GM04503 (cell line): ENCODE measurements around the gene GRHL3.

Source experiments
- DNase-seq: peaks from one replicate; pipeline ENCODE4 v3.0.0-alpha.2; 2012; ENCODE audit warnings: low read depth

GRHL3 gene

DNA sequence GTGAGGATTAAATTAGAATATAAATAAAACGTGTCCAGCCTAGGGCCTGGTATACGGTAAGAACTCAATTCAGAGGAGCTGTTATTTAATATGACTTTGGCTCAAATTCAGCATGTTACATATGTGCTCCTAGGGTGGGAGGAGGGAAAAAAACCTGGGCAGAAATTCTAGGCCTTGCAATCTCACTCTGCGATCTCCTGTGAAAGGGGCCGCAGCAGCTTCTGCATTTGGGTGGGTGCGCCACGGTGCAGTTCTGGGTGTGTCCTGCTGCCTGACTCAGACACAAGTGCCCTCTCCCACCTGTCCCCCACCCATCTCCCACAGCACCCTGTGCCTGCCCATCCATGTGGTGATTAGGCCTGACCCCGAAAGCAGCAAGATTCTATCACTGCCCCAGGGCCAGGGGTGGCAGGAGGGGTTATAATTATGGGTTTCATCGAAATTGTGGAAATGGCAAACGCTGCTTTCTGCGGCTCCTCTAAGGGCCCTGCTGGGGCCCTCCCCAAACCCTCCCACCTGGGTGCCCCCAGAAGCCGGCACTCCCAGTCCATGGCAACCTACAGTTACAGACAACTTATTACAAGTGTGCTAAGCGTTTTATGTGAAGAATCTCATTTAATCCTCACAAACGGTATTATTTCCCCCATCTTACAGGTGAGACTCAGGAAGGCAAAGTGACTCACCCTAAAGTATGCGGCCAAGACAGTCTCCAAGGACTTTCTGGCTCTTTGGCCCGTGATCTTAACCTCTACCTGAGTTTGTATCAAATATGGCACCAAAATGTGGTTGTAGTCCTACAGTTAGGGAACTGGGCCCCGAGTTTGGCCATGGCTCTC is 25.5 kb upstream of the GRHL3 start:
- DNase-seq = no peak

DNA sequence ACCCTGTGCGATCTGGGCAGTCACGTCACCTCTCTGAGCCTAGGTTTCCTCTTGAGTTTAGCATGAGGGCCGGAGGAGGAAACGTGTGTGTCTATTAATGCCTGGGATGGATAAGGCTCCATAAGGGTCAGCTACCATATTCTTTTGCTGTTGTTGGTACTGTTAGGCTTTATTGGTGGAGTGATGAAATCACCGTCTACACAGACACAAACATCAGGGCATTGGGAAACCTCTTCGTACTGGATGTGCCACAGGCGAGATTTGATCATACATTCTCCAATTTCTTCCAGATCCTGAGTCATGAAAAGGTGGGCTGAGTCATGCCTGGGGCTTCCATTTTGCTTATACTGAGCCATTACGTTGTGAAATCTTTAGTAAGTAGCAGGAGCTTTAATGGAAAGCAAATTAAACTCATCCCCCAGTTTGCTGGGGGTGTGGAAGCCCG is 24.9 kb upstream of the GRHL3 start:
- DNase-seq = peak; percentile 97

DNA sequence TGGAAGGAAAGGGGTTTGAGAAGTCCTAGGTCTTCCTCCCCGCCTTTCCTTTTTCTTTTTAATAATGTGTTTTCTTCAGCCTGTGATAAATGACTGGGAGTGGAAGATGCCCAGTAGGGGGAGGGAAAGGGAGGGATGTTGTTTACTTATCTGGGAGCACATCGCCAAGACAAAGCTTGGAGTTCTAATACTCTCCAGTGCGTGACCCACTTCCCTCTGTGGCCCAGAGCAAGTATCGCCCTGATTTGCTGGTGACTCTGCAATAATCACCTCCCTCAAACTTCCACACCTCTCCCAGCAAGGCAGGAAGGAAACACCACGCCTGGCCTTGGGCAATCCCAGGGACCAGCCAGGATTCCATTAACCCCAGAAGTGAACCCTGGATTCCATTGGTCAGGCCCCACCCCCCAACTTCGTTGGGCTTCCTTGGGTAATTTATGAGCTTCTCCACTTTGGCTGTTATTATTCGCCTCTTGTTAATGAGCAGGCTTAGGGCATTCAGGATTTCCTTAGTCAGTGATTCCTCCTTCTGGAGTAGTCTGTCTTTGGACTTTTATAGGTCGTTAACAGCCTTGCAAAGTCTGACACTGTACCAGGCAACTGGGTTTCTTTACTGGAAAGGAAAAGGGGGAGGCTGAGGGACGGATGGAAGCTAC is 24.3 kb upstream of the GRHL3 start:
- DNase-seq = no peak

DNA sequence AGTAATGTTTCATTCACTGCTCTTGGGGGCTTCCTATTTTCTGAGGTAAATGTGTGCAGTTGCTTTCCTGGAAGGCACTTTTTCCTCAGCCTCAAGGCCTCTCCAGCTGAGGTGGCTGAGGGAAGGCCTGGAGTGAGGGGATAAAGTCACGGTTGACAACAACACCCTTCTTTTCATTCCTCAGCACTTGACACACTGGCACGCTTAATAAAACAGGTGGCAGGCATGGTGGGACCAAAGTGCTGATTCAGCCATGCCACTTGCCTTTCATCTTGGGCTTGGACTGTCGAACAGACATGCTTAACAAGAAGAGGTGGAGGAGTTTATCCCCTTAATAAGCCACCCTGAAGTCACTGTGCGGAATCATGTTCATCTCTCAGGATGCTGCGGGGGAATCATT is 23.6 kb upstream of the GRHL3 start:
- no peak for DNase-seq

DNA sequence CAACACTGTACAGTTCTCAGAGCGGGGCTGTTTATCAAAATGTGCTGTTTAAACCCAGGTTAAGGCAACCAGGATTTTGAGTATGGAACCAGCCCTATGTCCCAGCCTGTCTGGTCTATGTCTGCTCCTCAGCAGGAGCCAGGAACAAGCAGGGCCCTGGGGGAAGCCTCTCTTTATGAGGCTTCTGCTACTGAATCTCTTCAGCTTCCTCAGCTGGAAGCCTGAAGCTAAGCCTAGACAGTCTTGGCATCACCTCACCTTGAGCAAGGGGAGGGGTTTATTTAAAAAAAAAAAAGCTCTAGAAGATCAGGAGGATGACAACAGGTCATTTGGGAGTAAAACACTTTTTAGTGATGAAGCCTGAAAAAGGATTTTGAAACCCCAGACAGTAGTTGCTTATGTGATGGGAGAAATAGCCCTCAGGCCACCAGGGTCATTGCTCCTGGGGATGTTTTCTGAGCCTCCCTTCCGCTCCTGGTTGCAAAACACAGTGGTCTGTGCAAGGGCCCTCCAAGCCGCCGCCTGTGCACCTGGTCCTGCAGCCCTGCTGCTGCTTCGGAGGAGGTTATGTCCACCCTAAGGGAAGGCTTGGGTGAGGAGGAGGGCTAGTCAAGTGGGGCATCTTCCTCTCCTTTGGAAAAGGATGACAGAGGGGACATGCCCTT is 21.8 kb upstream of the GRHL3 start:
- no peak for DNase-seq

DNA sequence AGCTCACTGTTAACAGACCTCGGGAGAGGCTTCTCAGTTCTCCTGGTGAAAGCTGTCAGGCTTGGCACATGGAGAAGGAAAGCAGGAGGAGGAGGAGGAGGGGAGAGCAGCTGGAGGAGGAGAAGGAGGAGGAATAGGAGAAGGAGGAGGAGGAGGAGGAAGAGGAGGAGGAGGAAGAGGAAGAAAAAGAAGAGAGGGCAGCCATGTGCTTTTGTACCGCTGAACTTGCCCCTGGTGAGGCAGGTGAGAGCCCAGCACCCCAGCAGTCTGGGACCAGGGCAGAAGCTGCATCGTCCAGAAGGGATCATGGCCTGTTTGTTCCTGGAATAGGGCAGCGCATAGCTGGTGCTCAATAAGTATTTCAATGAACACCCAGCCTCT is 21.3 kb upstream of the GRHL3 start:
- no peak for DNase-seq

DNA sequence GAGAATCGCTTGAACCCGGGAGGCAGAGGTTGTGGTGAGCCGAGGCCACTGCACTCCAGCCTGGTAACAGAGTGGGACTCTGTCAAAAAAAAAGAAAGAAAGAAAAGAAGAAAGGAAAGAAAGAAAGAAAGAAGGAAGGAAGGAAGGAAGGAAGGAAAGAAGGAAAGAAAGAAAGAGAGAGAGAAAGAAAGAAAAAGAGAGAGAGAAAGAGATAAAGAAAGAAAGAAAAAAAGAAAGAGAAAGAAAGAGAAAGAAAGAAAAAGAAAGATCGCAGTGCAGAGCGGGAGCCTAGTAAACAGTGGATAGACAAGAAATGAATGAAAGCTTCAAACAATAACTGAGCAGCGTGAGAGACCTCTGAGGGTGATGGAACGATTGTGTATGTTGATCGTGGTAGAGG is 20.6 kb upstream of the GRHL3 start:
- DNase-seq = no peak

DNA sequence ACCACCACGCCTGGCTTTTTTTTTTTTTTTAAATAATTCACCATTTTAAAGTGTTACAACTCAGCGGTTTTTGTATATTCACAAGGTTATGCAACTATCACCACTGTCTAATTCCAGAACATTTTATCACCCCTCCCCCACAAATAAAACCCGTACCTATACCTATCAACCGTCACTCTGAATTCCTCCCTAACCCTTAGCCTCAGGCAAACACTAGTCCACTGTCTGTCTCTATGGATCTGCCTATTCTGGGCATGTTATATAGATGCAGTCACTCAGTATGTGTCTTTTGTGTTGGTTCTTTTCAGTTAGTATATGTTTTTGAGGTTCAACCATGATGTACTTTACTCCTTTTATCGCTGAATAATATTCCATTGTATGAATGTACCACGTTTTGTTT is 19.3 kb upstream of the GRHL3 start:
- no peak for DNase-seq

DNA sequence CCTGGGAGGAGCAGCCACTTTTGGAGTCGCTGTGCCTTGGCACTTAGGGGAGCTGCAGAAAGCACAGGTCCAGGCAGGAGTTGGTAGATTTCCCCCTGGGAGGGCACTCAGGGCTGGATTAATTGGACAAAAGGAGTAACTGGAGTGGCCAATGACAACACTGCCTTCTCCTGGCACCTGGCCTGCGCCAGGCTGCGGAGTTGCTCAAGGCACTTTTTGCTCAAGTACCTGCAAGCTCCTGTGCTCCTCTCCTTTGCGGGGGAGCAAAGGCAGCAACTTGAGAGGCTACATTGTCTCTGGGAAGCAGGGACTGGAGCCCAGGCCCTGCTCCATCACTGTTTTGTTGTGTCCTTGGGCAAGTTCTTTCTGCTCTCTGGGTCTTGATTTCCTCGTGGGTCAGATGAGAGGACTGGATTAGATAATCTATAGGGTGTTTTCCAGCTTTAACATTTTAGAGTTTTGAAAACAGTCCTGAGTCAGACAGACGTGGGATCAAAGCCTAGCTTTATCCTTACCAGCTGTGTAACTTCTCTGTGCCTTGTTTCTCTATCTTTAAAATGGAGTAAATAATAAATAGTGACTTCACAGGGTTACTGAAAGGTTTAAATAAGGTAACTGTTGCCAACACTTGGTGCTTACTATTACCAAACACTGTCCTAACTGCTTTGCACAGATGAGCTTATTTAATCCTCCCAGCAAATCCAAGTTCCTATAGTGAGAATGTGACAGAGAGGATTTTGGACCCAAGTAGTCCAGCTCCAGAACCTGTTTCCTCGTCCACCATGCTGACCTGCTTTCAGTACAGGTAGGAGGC is 18.0 kb upstream of the GRHL3 start:
- no peak for DNase-seq

DNA sequence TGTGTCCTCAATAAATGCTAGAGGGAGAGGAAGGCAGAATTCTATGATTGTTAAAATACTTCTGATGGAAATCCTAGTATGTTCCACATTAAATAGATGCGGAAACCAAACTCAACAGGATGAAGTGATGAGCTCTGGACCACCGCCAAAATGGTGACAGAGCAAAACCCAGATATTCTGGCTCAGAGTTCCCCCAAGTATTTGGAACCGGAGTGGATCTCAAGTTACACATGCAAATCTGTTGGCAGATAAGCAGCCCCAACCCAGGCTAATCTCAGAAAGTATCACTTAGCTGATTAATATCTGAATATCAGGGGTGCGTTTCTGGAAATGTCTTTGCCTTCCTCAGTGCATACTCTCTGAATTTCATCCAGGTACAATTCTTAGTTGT is 17.4 kb upstream of the GRHL3 start:
- DNase-seq = no peak

DNA sequence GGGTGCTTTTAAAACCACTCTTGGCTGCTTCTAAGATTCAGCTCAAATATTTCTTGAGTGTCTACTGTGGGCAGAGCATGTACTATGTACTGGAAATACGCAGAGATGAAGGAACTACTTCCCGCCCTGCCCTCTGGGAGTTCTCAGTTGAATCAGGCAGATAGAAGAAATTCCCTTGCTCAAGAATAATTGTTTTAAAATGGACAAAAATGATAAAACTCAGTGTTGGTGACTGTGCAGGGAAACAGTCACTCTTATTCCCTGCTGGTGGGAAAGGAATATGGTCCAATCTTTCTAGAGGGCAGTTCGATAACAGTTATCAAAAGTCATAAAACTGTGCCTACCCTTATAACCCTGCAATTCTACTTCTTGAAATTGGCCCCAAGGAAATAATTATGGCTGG is 16.9 kb upstream of the GRHL3 start:
- no peak for DNase-seq

DNA sequence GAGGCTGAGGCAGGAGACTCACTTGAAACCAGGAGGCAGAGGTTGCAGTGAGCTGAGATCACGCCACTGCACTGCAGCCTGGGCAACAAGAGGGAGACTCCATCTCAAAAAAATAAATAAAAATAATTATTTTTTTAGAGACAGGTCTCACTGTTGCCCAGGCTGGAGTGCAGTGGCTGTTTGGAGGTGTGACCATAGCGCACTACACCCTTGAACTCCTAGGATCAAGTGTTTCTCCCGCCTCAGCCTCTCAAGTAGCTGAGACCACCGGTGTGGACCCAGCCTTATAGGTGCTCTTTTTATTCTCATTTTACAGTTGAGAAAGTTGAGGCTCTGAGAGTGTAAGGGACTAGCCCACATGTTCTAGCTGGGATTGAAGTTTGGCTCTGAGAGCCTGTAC is 15.6 kb upstream of the GRHL3 start:
- no peak for DNase-seq

DNA sequence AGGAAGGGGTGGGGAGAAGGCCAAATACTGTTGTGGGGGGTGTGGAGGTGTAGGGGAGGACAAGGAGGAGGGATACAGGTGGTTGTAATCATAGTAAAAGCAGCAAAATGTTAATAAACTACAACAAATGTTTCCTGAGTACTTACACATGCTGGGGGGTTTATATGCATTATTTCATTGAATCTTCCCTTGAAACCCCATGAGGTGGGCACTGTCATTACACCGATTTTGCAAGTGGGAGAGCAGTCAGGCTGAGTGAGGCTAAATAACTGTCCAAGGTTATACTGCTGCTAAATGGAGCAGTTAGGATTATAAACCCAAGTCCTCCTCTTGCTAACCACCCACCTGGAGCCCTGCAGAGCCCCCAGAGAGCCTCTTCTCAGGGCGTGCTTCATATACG is 14.4 kb upstream of the GRHL3 start:
- no peak for DNase-seq

DNA sequence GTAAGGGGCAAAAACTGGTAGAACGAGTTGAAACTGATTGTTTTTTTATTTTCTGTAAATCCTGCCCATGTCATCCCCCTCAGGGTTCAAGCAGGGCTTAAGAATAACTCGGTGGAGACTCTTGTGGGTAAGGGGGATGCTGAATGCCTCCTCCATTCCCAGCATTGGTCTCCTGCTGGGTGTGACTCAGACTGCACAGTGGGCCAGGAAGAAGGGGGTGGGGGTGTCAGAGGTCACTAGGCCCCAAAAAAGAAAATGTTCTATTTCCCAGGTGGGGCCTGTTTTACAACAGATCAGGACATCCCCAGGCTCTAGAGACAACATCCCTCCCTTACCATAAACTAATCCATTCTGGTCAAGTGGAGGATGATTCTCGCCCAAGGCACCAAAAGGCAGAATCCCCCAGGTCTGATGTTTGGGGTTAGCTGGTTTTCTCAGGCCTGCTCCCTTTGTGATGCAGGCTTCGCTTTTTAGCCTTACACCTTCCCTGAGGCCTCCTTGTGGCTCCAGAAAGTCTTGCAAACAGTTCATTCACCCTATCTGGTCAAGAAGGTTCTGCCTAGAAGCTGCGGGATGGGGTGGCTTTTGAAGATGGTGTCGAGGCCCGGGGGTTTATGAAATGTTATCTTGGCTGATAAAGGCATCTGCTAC is 10.7 kb upstream of the GRHL3 start:
- DNase-seq = no peak

DNA sequence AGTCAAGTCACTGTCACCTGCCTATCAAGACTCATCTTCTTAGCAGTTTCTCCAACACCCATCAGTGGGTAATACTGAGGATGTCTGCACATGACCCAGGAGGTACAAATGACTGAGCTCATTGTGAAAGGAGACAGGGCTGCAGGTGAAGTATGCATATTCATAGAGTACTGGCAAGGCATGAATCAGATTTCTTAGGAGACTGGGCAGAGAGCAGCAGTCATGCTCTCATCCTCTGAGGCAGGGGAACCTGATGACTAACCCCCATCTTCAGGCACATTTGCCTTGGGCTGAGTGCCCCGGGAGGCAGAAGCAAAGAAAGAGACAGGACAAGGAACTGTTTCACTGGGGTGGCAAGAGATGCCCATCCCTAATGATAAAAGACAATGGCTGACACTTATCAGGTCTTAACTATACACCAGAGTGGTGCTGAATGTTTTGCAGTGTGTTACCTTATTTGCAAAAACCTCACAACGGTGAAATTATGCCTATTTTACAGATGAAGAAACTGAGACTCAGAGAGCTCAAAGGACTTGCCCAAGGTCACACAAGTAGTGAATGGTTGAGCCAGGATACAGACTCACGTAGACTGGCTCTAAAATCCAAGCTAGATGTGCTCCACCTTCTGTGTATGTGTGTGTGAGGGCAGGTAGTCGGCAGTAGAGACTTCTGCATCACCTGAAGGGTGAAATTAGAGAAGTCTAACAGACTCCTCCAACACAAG is 9.2 kb upstream of the GRHL3 start:
- DNase-seq = no peak

DNA sequence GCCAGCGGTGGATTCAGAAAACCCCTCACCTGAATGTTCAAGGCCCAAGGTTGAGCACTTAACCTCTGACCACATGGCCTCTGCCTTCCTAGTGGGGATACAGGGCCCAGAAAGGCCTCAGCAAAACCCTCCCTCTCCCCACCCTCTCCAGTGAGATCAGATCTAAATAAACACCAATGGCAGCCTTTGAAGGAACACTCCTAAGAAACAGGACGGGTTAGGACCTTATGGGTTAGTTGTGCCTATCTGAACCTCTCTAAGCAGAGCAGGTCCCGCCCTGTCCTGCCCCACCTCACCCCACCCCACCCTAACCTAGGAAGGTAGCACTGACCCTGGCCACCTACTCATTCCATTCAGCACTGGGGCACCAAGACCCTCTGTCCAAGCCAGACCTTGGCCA is 7.9 kb upstream of the GRHL3 start:
- no peak for DNase-seq

DNA sequence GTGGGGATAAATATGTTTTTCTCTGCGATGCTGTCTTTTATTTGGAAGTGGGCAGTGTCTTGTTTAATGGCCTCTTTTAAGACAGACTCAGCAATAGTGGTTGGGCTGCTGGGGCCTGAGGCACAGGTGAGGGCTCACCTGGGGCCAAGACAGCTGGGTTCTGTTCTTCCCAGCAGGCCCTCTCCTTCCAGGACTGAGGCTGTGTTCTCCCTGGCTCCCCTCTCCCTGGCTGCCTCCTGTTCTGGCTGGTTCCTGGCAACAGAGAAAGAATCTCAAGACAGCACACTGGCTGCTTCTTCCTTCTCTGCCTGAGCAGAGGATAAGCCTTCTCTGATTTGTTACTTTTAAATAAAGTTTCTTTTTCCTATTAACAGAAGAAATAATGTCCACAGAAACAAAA is 7.4 kb upstream of the GRHL3 start:
- no peak for DNase-seq

DNA sequence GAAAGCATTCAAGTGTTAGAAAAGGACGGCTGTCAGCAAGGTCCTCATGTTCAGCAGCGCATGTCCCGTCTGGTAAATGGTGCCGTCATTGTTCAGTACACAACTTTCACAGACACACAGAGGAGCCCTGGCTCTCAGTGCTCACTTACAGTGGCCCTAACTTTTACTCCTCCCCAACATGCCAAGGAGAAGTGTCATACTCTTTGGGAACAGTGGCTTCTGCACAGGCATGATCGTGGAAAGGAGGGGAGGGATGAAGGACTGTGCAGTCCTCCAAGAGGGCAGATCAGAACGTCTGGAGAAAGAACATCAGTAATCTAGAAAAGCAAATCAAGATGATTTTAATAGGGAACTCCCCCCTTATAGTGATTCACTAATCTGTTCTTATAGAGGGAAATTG is 3.8 kb upstream of the GRHL3 start:
- DNase-seq = no peak

DNA sequence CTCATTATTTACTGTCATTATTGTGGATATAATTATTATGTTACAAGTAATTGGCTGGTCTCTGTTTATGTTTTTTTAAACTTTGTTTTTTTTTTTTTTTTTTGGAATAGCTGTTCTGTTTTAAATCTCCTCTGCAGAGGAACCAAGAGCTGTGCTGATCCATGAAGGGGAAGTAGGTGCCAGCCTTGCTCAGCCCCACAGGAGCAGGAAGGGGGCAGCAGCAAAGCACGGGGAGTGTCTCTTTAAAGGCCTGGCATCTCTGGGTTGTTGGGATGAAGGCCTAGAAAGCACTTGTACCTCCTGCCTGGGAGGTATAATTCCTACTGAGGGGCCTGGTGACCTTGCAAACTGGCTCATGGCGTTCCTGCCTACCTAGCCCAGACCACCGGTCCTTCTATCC is 2.5 kb upstream of the GRHL3 start:
- DNase-seq = no peak

DNA sequence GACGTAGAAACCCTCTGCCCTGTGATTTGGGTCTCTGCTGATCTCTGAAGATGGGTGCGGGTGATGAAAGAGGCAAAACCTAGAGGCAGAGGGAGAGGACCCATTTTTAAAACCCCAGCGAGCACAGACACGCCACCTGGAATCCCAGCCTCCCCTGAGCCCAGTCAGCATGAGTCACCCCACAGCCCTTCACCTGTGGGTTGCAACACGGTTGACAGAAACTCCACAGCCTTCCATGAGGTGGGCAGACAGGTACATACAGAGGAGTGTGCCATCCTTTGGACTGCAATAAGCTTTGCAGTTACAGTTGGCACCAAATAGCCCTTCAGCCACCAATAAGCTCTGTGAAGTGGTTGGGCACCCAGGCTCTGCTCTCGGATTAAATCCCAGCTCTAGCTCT is 2.1 kb upstream of the GRHL3 start:
- DNase-seq = no peak

DNA sequence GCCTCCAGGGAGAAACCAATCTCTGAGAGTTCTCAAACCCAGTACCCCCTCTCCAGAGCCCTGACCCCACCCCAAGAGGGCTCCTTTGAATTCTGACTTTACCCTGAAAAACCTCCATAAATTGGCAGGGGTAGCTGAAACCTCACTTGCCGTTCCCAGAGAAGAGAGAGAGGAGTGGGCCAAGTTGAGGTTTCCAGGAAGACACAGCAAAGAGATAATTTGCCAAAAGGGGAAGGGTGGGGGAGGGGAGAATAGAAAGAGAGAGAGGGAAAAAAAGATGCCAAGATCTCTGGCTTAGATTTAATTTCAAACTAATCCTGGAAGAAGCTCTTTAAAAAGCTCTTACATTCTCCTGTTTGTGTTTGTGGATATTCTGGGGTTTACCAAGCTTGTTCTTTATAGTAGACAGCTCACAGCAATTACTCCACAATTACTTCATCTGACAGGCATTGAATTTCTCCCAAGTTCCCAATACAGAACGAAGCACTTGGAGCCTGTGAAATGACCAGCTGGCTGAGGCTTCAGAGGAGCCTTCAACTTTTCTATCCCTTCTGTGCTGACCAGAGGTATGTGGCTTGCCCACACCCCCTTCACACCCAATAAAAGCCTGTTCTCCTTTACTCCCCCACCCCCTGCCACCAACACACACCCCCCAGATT is 1.1 kb upstream of the GRHL3 start:
- DNase-seq = peak; percentile 45
